CD4-positive, alpha-beta T cell treated with Interferon alpha-2 for 1 hour (primary cell): ENCODE results near the gene YWHAQ.
"Not testable (repeated sequence)": the region's sequence is repeated elsewhere in the genome, so short reads cannot be mapped to it uniquely, and the experiment has no call there.

Experiments
- DNase-seq, 2 donors: peaks; one replicate each; pipeline ENCODE4 v3.0.0-alpha.2; 2020 to 2022

YWHAQ gene

DNA sequence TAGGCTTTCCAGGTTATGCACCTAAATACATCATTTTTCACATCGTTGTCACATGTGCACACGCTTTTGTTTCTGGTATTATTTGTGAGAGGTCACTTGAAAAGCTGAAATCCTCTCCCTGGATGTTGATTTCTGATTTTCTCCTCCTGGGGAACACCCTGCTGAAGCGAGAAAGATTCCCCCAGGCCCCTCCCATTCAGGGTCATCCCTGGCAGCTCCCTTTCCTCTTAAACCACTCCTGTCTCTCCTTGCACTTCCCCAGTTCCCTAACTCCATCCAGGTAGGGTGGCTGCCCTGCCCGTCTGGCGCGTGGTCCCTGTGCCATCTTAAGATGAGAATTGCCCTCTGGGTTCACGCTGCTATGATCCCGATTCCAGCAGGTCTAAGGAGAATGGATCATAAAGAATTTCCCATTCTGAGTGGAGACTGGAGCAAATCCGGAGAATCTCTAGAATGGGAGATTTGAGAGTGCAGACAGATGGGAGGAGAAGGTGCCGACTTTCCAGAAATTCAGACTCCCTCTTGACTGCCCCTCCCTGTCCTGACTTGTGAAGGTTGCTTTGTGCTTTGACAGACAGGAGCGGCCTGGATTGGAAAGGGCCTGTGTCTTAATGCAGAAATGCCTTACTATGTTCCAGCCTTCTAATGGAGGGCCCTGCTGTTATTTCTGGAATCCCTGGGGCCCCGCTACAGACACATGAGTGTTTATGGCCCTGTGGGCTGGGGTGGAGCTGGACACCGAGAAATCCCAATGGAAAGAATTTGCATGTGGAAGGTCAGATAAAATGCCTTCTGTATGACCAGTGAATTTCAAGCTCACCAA is 1.3 kb upstream of the YWHAQ start:
- no peak for DNase-seq

DNA sequence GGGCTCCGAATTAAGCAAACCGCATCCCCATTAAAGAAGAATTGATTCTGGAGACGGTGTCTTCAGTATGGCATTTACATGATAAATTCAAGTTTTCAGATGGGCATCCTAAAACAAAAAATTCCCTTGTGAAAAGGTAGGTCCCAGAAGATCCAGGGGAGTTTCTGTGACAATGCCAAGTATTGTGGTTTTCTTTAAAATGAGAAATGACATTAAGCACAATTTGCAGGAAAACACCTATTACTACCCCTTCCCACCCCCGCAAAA is 689 bp upstream of the YWHAQ start:
- no peak for DNase-seq

DNA sequence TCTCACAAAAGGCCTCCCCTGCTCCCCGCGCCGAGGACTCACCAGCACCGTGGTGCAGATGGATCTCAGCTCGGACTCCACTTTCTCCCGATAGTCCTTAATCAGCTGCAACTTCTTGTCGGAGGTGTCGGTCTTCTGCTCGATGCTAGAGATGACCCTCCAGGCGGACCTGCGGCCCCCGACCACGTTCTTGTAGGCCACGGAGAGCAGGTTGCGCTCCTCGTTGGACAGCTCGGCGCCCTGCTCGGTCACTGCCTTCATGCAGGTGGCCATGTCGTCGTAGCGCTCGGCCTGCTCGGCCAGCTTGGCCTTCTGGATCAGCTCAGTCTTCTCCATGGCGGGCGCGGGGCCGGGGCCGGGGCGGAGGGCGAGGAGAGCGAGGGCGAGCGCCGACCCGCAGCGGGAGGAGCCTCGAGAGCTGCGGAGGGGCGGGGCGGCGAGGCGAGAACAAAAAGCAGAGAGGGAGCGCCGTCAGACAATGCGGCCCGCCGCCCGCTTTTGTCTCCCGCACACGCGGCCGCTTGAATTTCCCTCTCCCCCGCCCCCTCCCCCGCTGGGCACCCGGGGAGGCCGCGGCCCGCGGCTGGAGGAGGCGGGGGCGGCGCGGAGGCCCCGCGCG is 571 bp downstream of the YWHAQ start:
- DNase-seq = peak; percentile 74 to 82

DNA sequence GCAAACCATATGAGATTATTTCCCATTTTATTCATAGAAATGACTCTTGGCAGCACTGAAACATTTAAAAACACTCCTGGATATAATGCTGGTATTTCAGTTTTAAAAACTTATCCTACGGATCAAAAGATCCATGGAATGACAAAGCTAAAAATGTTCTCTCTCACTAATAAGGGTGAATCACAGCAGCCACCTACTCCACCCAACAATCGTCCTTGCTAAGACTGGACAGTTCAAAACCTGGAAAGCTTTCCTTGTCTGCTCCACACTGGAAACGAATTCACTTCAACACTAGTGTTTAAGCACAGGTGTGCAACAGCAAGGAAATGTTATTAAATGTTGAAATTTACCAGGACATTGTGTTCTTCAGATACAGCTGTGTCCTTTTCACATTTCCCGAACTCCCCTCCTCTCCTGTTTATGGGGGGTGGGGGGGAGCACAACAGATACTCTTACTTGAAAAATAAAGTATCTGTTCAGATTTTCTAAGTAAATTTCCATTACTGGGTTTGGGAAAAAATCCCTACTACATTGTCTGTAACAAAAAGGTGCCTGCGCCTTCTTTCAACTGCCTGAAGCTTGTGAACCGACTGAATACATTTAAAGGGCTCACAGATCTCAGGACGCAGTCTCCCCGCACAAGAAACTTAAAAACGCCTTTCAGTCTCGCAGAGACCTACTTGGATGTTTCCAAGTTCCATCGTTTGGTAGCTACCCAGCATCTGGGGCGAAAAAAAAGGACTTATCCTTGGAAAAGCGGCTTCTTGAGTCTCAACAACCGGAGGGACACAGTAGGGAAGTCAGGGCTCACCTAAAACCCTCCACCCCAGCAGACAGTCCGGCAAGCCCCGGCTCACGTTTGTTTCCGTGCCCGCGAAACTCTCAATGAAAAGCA is 1.3 kb downstream of the YWHAQ start:
- DNase-seq = peak; percentile 9 to 29

DNA sequence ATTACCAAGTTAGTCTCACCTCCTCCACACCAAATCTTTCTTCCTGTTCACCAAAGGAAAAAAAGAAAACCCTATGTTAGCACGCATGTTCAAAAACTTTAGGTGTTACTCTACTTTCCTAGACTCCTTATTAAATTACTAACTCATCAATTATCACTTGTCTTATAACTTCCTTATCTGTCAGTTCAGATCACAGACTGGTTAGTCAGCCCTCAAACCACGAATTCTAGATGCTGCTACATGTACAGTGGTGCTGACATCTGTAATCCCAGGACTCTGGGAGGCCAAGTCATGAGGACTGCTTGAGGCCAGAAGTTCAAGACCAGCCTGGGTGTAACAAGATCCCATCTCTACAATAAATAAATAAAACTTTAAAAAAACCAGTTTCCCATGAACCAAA is 3.5 kb downstream of the YWHAQ start:
- DNase-seq = peak in 1 of 2 donors; percentile 43

DNA sequence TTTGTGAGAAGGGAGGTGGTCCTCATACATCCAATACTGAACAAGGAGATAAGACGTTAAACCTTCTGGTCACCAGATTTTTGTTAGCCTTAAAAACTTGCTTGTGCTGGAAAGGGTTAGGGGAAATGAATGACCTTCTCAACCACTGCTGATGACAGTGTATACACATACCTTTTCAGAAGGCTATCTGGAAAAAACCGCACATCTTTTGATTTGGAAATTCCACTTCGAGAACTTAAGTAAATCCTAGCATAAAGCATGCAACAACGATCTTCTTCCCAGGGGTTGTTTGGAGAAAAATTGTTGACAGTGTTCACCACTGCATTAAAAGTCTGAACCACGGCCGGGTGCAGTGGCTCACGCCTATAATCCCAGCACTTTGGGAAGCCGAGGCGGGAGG is 7.6 kb downstream of the YWHAQ start:
- no peak for DNase-seq

DNA sequence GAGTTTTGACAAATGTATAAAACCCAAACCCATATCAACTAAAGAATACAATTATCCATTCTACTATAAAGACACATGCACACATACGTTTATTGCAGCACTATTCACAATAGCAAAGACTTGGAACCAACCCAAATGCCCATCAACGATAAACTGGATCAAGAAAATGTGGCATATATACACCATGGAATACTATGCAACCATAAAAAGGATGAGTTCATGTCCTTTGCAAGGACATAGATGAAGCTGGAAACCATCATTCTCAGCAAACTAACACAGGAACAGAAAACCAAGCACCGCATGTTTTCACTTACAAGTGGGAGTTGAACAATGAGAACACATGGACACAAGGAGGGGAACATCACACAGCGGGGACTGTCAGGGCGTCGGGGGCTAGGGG is 9.1 kb downstream of the YWHAQ start:
- DNase-seq = not testable (repeated sequence)

DNA sequence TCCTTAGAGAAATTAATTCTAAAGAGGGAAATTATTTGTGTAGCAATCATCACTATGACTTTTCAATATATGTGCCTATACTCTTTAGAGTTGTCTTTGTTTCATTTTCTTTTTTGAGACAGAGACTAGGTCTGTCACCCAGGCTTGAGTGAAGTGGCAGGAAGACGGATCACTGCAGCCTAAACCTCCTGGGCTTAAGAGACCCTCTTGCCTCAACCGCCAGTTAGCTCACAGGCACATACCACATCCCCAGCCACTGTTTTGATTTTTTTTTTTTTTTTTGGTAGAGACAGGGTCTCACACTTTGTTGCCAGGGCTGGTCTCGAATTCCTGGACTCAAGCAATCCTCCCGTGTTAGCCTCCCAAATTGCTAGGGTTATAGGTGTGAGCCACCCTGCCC is 12.4 kb downstream of the YWHAQ start:
- peak; percentile 38 to 66 for DNase-seq

DNA sequence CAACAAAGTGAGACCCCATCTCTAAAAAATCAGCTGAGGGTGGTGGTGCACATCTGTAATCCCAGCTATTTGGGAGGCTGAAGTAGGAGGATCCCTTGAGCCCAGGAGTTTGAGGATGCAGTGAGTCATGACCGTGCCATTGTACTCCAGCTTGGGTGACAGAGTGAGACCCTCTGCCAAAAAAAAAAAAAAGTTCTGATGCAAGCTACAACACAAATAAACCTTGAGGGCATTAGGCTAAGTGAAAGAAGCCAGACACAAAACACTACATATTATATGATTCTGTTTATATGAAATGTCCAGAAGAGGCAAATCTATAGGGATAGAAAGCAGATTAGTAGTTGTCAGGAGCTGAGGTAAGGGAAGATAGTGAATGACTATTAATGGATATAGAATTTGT is 13.0 kb downstream of the YWHAQ start:
- no peak for DNase-seq

DNA sequence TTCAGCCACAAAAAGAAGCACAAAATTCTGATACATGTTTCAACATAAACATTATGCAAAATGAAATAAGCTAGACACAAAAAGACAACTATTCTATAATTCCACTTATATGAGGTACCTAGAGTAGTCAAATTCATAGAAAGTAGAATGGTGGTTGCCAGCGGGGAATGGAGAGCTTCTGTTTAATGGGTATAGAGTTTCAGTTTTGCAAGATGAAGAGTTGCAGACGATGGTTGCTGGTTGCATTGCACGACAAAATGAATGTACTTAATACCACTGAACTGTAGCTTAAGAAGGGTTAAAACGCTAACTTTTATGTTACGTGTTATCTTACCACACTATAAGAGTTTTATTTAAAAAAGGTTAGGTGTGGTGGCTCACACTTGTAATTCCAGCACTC is 13.5 kb downstream of the YWHAQ start:
- DNase-seq = no peak

DNA sequence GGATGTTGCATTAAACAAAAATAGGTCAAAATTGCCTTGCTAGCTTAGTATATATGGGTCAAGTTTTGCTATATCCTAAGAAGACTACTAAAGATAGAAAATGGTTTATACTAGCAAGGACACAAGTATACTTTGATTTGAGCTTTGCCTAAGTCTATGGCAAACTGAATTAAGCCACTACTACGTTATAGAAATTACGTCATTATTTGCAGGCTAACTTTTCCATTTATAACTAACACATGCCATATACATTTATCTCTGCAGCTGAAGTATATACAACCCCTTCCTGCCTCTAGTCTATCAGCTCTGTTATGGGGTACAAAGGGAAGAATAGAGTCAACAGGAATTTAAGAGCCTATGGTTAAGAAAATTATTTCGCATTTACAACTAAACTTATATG is 16.2 kb downstream of the YWHAQ start:
- DNase-seq = no peak

DNA sequence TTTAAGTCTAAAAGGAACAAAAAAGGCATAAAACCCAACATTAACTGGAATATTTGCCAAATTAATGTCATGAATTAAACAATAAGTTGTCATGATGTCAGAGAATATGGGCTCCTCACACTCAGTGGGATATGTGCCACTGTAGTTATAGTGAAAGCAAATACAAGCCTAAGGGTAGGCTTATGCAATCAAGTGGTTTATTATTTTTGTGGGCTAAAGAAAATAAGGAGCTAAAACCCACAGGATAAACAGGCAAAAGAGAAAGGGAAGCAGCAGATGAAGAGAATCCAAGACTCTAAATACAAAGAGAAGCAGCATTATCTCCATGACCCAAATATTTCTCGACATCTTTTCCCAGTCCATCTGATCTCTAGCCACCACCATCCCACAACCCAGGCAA is 17.5 kb downstream of the YWHAQ start:
- DNase-seq = no peak

DNA sequence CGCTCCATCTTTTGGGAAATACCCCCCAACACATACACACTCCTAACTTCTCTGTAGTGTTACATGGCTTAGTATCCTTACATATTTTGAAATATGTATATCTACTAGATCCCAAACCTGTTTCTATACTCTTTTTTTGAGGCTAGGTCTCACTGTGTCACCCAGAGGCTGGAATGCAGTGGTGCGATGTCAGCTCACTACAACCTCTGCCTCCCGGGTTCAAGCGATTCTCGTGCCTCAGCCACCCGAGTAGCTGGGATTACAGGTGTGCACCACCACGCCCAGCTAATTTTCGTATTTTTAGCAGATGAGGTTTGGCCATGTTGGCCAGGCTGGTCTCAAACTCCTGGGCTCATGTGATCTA is 19.3 kb downstream of the YWHAQ start:
- not testable (repeated sequence) for DNase-seq

DNA sequence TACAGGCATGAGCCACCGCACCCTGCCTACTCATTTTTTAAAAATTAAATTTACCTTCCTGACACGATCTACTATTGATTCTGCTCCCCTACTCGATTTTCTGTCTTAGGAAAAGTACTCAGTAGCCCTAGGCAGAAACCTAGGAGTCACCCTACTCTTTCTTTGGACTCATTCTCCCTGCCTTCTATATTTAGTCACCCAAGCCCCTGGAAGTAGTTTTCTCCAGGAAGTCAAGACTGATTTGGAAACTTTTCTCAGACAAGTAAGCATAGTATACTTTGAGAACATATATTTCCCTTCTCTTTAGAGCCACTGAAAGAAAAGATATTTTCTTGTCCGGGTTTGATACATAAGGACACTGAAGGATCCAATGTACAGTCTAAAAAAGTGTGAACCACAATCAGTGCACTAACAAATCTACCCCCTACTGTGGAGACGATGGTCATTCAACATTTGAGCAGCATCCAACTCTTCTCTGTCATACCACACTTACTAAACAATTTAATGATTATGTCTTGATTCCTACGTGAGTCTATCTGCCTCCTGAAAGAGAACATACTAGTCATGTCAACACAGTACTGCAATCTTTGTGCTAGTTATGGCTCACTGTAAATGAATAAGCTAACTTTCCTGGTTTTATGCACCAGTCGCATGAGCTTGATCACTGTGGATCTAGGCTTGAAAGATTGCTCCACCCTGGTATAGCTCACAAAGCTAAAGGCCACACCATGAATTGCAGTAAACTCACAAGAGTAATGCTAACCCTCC is 19.8 kb downstream of the YWHAQ start:
- DNase-seq = no peak

DNA sequence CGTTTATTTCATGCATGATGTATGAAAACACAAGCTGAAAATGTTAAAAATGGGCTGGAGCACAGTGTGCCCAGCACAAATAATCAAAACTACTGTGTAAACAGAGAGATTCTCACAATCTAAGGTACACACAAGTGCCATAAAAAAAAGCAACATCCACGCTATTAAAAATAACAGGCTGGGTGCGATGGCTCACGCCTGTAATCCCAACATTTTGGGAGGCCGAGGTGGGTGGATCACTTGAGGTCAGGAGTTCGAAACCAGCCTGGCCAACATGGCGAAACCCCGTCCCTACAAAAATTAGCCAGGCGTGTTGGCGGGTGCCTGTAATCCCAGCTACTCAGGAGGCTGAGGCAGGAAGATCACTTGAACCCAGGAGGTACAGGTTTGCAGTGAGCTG is 22.3 kb downstream of the YWHAQ start:
- not testable (repeated sequence) for DNase-seq

DNA sequence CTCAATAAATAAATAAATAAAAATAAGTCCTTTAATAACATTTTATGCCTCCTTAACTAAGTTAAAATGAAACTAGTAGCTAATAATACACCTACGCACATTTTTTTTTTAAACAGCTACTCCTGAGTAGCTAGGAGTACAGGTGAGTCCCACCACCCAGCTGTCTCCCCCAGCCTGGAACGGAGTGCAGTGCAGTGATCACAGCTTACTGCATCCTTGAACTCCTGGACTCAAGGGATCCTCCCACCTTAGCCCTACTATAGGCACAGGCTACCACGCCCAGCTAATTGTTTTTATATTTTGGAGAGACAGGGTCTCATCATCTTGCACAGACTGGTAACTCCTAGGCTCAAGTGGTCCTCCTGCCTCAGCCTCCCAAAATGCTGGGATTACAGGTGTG is 28.4 kb downstream of the YWHAQ start:
- DNase-seq = no peak

DNA sequence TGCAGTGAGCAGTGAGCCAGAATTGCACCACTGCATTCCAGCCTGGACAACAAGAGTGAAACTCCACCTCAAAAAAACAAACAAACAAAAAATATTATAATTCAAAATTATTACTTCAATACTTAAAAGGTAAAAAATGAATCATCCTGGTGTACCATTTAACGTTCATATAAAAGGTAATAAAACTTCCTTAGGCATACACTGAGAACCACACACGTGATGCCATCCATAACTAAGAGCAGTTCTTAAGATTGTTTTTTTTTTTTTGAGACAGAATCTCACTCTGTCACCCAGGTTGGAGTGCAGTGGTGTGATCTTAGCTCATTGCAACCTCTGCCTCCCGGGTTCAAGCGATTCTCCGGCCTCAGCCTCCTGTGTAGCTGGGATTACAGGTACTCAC is 29.4 kb downstream of the YWHAQ start:
- no peak for DNase-seq

DNA sequence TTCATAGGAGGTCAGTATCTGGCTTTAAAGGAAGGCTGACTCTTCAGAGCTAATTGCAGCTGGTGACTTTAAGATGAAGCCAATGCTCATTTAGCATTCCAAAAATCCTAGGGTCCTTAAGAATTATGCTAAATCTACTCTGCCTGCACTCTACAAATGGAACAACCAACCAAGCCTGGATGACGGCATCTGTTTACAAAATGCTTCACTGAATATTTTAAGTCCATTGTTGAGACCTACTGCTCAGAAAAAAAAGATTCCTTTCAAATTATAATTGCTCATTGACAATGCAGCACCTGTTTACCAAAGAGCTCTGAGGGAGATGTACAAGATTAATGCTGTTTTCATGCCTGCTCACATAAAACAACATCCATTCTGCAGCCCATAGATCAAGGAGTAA is 31.4 kb downstream of the YWHAQ start:
- DNase-seq = no peak

DNA sequence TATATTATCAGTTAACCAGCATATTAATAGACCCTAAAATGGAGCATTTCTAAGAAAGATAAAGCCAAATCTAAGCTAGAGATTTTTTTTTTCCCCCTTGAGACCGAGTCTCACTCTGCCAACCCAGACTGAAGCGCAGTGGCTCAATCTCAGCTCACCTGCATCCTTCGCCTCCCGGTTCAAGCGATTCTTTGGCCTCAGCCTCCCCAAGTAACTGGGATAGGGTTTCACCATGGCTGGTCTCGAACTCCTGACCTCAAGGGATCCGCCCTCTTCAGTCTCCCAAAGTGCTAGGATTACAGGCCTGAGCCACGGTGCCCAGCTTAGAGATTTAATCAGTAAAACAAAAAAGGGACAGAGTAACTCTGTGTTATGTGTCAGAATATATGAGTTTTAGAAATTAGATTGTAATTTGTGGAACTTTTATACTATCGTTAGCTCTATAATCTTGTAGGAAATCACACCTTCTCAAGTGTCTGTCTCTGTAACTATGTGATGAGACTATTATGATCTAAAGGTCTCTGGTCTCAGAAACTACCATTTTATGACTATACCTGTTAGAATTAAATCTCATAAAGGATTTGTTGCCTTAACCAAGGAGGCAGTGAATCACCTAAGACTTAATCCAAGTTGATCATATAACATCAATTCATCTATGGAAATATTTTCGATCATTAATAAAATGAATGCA is 34.0 kb downstream of the YWHAQ start:
- peak in 1 of 2 donors; percentile 24 for DNase-seq

DNA sequence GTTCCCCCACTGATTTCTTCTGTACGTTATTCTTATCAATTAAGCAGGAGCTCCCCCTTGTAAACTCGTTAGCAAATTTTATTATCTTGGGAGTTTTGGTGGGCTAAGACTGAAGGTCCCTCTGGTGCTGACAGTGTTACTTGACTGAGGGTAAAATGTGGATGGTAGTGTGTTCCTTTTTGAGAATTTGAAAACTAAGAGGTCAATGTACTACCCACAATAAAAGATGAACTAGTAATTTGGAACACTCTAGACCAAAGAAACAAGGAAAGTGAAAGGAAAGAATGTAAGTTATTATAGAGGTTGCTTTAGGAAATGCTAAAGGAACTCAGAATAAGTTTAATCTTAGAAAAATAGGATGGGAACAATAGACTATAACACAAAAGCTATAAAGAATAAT is 35.1 kb downstream of the YWHAQ start:
- DNase-seq = no peak

DNA sequence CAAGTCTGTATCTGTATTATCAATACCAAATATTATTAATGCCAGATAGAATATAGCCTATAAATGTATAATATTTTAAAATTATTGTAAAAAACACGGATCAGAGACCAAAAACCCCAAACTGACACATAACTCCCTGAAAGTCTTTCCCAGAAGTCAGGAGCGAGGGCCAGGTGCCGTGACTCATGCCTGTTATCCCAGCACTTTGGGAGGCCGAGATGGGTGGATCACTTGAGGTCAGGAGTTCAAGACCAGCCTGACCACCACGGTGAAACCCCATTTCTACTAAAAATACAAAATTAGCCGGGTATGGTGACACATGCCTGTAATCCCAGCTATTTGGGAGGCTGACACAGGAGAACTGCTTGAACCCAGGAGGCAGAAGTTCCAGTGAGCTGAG is 35.5 kb downstream of the YWHAQ start:
- DNase-seq = not testable (repeated sequence)

DNA sequence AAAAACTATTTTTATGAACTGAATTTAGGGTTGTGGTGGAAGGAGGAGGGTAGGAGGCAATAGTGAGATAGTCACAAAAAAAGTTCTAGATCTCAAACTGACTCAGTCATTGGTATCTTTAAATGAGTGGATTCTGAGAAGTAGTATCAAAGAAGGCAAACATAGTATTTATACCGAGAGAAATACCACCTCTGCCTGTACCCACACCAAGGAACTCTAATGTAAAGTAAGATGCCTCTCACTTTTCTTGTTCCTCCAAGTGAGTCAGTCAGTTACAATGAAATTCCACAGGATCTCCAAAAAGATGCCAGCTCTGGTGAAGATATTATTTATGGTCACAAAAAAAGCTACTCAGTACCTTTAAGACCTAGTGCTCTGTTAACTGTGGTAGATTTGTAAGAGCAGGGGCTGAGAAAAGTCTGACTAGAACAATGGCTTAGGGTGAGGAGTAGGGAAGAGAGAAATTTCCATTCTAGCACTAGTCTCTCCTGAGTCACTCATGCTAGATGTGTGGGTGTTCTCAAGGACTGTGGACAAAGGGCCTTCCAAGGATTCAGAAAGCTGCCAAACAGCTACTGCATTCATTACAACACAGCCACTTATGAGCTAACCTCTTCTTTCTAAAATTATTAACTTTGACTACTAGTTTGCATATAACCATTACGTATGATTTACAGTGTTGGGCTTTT is 36.3 kb downstream of the YWHAQ start:
- peak in 1 of 2 donors; percentile 25 for DNase-seq
